GM19043 (cell line): ENCODE measurements around the gene RNF212.
"Not testable (repeated sequence)": the region's sequence is repeated elsewhere in the genome, so short reads cannot be mapped to it uniquely, and the experiment has no call there.

ENCODE experiments used
- ATAC-seq: cut with Tn5 transposase; IDR thresholded peaks from one replicate; pipeline ENCODE4 v1.9.1; 2021; ENCODE audit warnings: low read depth; ENCODE audit not compliant: unreplicated experiment

Gene RNF212

GRCh38 chr4:1113311-1114009 is at the start of gene RNF212:
TSS of gene RNF212 (minus strand) at chr4:1113564. CDS start at chr4:1113464, 100 bp downstream.
- ATAC-seq: no peak

GRCh38 chr4:1160351-1160750 is 47.0 kb upstream of the RNF212 start:
- no peak for ATAC-seq

GRCh38 chr4:1156069-1156468 is 42.7 kb upstream of the RNF212 start:
- ATAC-seq: no peak

- ATAC-seq: no peak
Observed at GRCh38 chr4:1155314-1155713, 42.0 kb upstream of the RNF212 start.

- ATAC-seq: no peak
Observed at GRCh38 chr4:1154523-1155182, 41.3 kb upstream of the RNF212 start.

GRCh38 chr4:1154126-1154522 is 40.8 kb upstream of the RNF212 start:
- no peak for ATAC-seq

- no peak for ATAC-seq
Observed at GRCh38 chr4:1153567-1154090, 40.3 kb upstream of the RNF212 start.

- no peak for ATAC-seq
Observed at GRCh38 chr4:1152290-1152689, 38.9 kb upstream of the RNF212 start.

- ATAC-seq: no peak
Observed at GRCh38 chr4:1151541-1151940, 38.2 kb upstream of the RNF212 start.

GRCh38 chr4:1150875-1151274 is 37.5 kb upstream of the RNF212 start:
- ATAC-seq: no peak

GRCh38 chr4:1139860-1140259 is 26.5 kb upstream of the RNF212 start:
- no peak for ATAC-seq

- no peak for ATAC-seq
Observed at GRCh38 chr4:1137850-1138249, 24.5 kb upstream of the RNF212 start.

- ATAC-seq: no peak
Observed at GRCh38 chr4:1137063-1137776, 23.9 kb upstream of the RNF212 start.

- ATAC-seq: no peak
Observed at GRCh38 chr4:1136048-1136447, 22.7 kb upstream of the RNF212 start.

- ATAC-seq: no peak
Observed at GRCh38 chr4:1133033-1133432, 19.7 kb upstream of the RNF212 start.

- no peak for ATAC-seq
Observed at GRCh38 chr4:1130316-1131186, 17.2 kb upstream of the RNF212 start.

GRCh38 chr4:1126506-1126905 is 13.1 kb upstream of the RNF212 start:
- no peak for ATAC-seq

- not testable (repeated sequence) for ATAC-seq
Observed at GRCh38 chr4:1125466-1125865, 12.1 kb upstream of the RNF212 start.

GRCh38 chr4:1124818-1125217 is 11.5 kb upstream of the RNF212 start:
- no peak for ATAC-seq

- ATAC-seq: no peak
Observed at GRCh38 chr4:1122505-1122904, 9.1 kb upstream of the RNF212 start.
